ENCODE data around the gene THADA.
"Not testable (repeated sequence)": the region's sequence is repeated elsewhere in the genome, so short reads cannot be mapped to it uniquely, and the experiment has no call there.

THADA gene

DNA sequence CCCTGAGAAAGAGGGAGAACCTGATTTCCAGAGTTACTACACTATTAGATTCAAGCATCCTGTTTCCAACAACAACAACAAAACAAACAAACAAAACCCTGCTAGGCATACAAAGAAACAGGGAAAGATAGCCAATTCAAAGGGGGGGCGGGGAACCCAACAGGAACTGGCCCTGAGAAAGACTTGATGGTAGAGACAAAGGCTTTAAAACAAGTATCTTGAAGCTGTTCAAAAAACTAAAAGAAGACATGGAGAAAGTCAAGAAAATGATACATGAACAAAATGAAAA, 147.1 kb downstream of the THADA start:
- H3K4me1 ChIP-seq (ENCODE audit: low read length), result peaks cover 9% of the 10 kb centered on the region
- no peaks in the 10 kb centered on the region for H3K79me2 ChIP-seq (ENCODE audit: low read length)
- TF ChIP-seq, protein P1, sequence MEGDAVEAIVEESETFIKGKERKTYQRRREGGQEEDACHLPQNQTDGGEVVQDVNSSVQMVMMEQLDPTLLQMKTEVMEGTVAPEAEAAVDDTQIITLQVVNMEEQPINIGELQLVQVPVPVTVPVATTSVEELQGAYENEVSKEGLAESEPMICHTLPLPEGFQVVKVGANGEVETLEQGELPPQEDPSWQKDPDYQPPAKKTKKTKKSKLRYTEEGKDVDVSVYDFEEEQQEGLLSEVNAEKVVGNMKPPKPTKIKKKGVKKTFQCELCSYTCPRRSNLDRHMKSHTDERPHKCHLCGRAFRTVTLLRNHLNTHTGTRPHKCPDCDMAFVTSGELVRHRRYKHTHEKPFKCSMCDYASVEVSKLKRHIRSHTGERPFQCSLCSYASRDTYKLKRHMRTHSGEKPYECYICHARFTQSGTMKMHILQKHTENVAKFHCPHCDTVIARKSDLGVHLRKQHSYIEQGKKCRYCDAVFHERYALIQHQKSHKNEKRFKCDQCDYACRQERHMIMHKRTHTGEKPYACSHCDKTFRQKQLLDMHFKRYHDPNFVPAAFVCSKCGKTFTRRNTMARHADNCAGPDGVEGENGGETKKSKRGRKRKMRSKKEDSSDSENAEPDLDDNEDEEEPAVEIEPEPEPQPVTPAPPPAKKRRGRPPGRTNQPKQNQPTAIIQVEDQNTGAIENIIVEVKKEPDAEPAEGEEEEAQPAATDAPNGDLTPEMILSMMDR (IDR thresholded peaks at IDR 0.05; ENCODE audit: low read depth, low read length), result no peak
- TF ChIP-seq EZH2phosphoT487 (IDR thresholded peaks at IDR 0.05; ENCODE audit: low read depth), result no peak
- H2AFZ ChIP-seq (ENCODE audit: low read depth, low read length), result no peak overlapping the region
- H3K36me3 ChIP-seq (replicated peaks; ENCODE audit: low read depth, low read length), result peaks cover 12% of the 10 kb centered on the region
- no peak overlapping the region for H3K4me3 ChIP-seq (ENCODE audit: low read length)
- no peaks in the 10 kb centered on the region for H3K9me3 ChIP-seq (ENCODE audit: insufficient read depth, low read length)
- H3K27ac ChIP-seq (ENCODE audit: low read length), result no peak overlapping the region
- H3K27me3 ChIP-seq (ENCODE audit: low read depth, low read length), result no peaks in the 10 kb centered on the region
- no peak overlapping the region for H3K4me2 ChIP-seq (ENCODE audit: low read length)
- H3K9ac ChIP-seq (ENCODE audit: low read length), result no peak overlapping the region
- no peaks in the 10 kb centered on the region for H4K20me1 ChIP-seq (ENCODE audit: insufficient read depth, low read length)

DNA sequence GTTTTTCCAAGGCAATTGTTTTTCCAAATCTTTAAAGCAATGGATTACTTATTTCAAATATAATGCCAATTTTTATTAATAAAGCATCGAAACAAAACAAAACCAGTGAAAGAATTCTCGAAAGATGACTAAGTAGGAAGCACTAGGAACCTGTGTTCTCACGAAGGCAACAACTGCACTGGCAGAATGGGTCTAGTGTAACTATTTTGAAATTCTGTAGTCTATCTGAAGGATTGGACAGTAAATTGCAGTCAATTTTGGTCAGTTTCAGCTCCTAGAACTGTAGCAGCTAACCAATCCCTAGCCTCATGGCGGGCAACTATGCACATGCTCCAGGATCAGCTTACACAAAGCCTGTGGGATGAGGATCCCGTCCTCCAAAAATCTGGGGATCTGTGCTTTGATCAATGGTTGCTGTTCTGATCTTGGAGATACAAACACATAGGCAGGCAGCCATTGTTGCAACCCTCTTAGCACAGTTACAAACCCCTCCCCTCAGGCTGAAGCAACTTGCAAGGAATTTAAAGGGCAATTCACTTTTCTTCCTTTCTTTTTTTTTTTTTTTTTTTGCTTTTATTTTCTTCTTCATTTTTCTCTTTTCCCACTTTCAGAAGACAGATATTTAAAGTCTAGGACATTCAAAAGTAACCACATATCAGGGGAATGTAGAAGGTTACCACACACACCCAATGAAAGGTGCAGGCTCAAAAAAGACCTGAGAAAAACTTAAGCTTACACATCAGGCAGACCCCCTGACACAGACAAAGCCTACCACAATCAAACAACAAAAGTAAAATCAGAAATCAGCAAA, 147.6 kb downstream of the THADA start:
- TF ChIP-seq EZH2phosphoT487 (IDR thresholded peaks at IDR 0.05; ENCODE audit: low read depth), result no peak
- TF ChIP-seq, protein P1 (IDR thresholded peaks at IDR 0.05; ENCODE audit: low read depth, low read length), result no peak

DNA sequence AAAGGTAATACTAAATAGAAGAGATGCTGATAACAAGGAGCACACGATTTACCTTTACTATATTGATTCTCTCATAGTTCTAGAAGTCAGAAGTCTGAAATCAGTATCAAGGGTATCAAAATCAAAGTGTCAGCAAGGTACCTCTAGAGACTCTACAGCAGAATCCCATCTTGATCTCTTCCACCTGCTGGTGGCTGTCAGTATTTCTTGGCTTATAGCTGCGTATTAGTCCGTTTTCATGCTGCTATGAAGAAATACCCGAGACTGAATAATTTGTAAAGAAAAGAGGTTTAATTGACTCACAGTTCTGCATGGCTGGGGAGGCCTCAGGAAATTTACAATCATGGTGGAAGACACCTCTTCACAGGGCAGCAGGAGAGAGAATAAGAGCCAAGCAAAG, 149.1 kb downstream of the THADA start:
- H3K4me3 ChIP-seq (ENCODE audit: low read length); H3K27me3 ChIP-seq (ENCODE audit: low read depth, low read length); H3K79me2 ChIP-seq (ENCODE audit: low read length); H4K20me1 ChIP-seq (ENCODE audit: insufficient read depth, low read length); H3K4me2 ChIP-seq (ENCODE audit: low read length); H3K4me1 ChIP-seq (ENCODE audit: low read length); H3K9ac ChIP-seq (ENCODE audit: low read length); H3K9me3 ChIP-seq (ENCODE audit: insufficient read depth, low read length); H3K27ac ChIP-seq (ENCODE audit: low read length); H2AFZ ChIP-seq (ENCODE audit: low read depth, low read length): not testable (repeated sequence)
- H3K36me3 ChIP-seq (replicated peaks; ENCODE audit: low read depth, low read length), result peaks cover 12% of the 10 kb centered on the region

More for the DNA sequence above, 147.6 kb downstream of the THADA start:
- no peaks in the 10 kb centered on the region for H3K9me3 ChIP-seq (ENCODE audit: insufficient read depth, low read length)
- H3K4me2 ChIP-seq (ENCODE audit: low read length), result no peak overlapping the region
- H3K36me3 ChIP-seq (replicated peaks; ENCODE audit: low read depth, low read length), result peaks cover 12% of the 10 kb centered on the region
- H3K27me3 ChIP-seq (ENCODE audit: low read depth, low read length), result no peaks in the 10 kb centered on the region
- H4K20me1 ChIP-seq (ENCODE audit: insufficient read depth, low read length), result no peaks in the 10 kb centered on the region
- H3K79me2 ChIP-seq (ENCODE audit: low read length), result no peaks in the 10 kb centered on the region
- H3K27ac ChIP-seq (ENCODE audit: low read length), result no peak overlapping the region
- no peak overlapping the region for H3K9ac ChIP-seq (ENCODE audit: low read length)
- H3K4me3 ChIP-seq (ENCODE audit: low read length), result no peak overlapping the region
- peaks cover 9% of the 10 kb centered on the region for H3K4me1 ChIP-seq (ENCODE audit: low read length)
- no peak overlapping the region for H2AFZ ChIP-seq (ENCODE audit: low read depth, low read length)

DNA sequence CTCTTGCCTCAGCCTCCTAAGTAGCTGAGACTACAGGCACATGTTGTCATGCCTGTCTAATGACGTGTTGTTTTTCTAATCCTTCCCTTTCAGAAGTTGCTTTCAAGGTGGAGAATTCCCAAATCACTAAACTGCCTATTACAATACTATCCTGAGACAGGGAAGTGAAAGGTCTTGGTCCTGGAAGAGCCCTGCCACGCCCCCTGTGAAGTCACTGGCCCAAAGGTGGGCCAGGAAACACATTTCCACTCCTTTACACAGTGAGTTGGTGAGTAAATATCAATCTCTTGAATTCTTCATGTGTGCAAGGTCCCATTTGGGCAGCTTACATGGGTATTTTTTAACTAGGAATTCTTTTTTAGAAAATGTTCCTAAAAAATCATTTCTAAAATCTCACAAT, 150.1 kb downstream of the THADA start:
- Histone ChIP-seq H3K4me3 (ENCODE audit: low read length) (no peak overlapping the region), H3K27ac (ENCODE audit: low read length) (no peak overlapping the region), H3K4me1 (ENCODE audit: low read length) (no peaks in the 10 kb centered on the region)

More for the DNA sequence above, 150.1 kb downstream of the THADA start:
- no peak overlapping the region for H2AFZ ChIP-seq (ENCODE audit: low read depth, low read length)
- H3K9ac ChIP-seq (ENCODE audit: low read length), result no peak overlapping the region
- H4K20me1 ChIP-seq (ENCODE audit: insufficient read depth, low read length), result no peaks in the 10 kb centered on the region
- H3K79me2 ChIP-seq (ENCODE audit: low read length), result no peaks in the 10 kb centered on the region
- H3K36me3 ChIP-seq (replicated peaks; ENCODE audit: low read depth, low read length), result peaks cover 15% of the 10 kb centered on the region
- no peaks in the 10 kb centered on the region for H3K27me3 ChIP-seq (ENCODE audit: low read depth, low read length)
- no peak for TF ChIP-seq EZH2phosphoT487 (IDR thresholded peaks at IDR 0.05; ENCODE audit: low read depth)
- TF ChIP-seq, protein P1 (IDR thresholded peaks at IDR 0.05; ENCODE audit: low read depth, low read length), result no peak
- H3K4me2 ChIP-seq (ENCODE audit: low read length), result no peak overlapping the region
- no peaks in the 10 kb centered on the region for H3K9me3 ChIP-seq (ENCODE audit: insufficient read depth, low read length)
